ENCODE data around the gene ADAM10. TPM values are rescaled to one million over a fixed set of nuclear protein-coding genes. Genes with fewer than 3 reads are reported as not detected.

Gene ADAM10
- total RNA-seq, 1 experiment from 2014 or later, result 159 TPM

DNA sequence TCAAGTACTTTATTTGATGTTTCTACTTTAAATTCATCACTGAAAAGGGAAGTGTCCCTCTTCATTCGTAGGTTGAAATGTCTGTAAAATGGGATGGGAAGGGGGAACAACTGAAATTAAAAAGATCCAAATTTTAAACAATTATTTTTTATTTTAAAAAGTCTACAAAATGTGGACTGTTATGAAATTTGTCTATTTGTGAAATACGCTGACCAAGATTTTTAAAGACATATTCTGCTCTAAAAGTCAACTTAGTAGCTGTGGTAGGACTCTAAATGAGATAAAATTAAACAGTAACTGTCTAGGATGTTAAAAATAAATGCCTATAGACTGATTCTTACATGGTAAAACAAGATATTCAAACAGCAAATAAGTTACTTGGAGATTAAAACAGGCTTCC is 67.3 kb downstream of the ADAM10 start:
- peaks cover 0 to 10% (median 0%) of the 10 kb centered on the region in 3 experiments; a peak in 2 of 7 replicates for H3K36me3 Mint-ChIP-seq (ENCODE audit: insufficient read depth in 1 of 3, low read depth in 3 of 3)
- no peak overlapping the region for H2AK5ac ChIP-seq (ENCODE audit: insufficient read length, low read length)

More for the DNA sequence above, 67.3 kb downstream of the ADAM10 start:
- H3K27me3 Mint-ChIP-seq (ENCODE audit: low read depth), result no peaks in the 10 kb centered on the region
- no CpG with 5 or more reads among the region's 2 CpGs for WGBS (ENCODE audit: extremely low coverage, insufficient read length, low lambda C conversion rate)
- peaks cover 16 to 20% of the 10 kb centered on the region in 2 experiments for H3K4me1 Mint-ChIP-seq
- Histone ChIP-seq H3K79me1 (ENCODE audit: insufficient read depth, low read depth, low read length, poor library complexity, severe bottlenecking) (peaks cover 3% of the 10 kb centered on the region), H3K27ac (ENCODE audit: insufficient read length, low read depth, low read length) (no peak overlapping the region), H3K27me3 (ENCODE audit: insufficient read depth, low read length) (no peaks in the 10 kb centered on the region), H3K23me2 (ENCODE audit: insufficient read length, low read depth, low read length, poor library complexity, severe bottlenecking) (no peaks in the 10 kb centered on the region), H3K4me1 (ENCODE audit: insufficient read depth, low read length) (no peaks in the 10 kb centered on the region; the same call in 1 of the 2 replicates), H3T11ph (ENCODE audit: low read length) (no peak overlapping the region), H4K20me1 (ENCODE audit: control insufficient read depth, insufficient read depth, insufficient read length) (no peaks in the 10 kb centered on the region), H3K4ac (ENCODE audit: low read depth, low read length) (no peak overlapping the region), H2BK5ac (ENCODE audit: insufficient read length, low read length) (no peak overlapping the region), H3K56ac (ENCODE audit: insufficient read length, low read depth, low read length) (no peak overlapping the region), H4K91ac (ENCODE audit: insufficient read length, low read depth, low read length) (no peak overlapping the region), H4K5ac (ENCODE audit: insufficient read length, low read depth, low read length) (no peak overlapping the region), H4K8ac (replicated peaks; ENCODE audit: insufficient read length, low read depth, low read length) (no peak overlapping the region), H3K18ac (ENCODE audit: insufficient read length, low read depth, low read length) (no peak overlapping the region), H2BK12ac (ENCODE audit: insufficient read length, low read depth, low read length) (no peak overlapping the region), H3K9me3 (ENCODE audit: control insufficient read depth, low read depth, low read length) (no peaks in the 10 kb centered on the region), H3K79me2 (ENCODE audit: insufficient read depth, low read length) (no peaks in the 10 kb centered on the region; the same call in 1 of the 2 replicates), H3K9ac (ENCODE audit: extremely low read depth, insufficient read length, low read length) (no peak overlapping the region), H3K23ac (ENCODE audit: insufficient read length, low read depth, low read length) (no peak overlapping the region), H2AFZ (ENCODE audit: low read length) (no peak overlapping the region), H2BK120ac (ENCODE audit: low read depth, low read length, poor library complexity, severe bottlenecking) (no peak overlapping the region), H3K14ac (ENCODE audit: insufficient read depth, low read length) (no peak overlapping the region), H3K4me2 (ENCODE audit: insufficient read depth, insufficient read length, low read length) (no peak overlapping the region), H2BK20ac (ENCODE audit: low read depth, low read length, poor library complexity, severe bottlenecking) (no peak overlapping the region), H2BK15ac (ENCODE audit: low read depth, low read length) (no peak overlapping the region)
- H3K9me3 Mint-ChIP-seq, result no peaks in the 10 kb centered on the region
- no peak overlapping the region for H3K27ac Mint-ChIP-seq
- DNase-seq, result no peak
- TF ChIP-seq, protein P1, sequence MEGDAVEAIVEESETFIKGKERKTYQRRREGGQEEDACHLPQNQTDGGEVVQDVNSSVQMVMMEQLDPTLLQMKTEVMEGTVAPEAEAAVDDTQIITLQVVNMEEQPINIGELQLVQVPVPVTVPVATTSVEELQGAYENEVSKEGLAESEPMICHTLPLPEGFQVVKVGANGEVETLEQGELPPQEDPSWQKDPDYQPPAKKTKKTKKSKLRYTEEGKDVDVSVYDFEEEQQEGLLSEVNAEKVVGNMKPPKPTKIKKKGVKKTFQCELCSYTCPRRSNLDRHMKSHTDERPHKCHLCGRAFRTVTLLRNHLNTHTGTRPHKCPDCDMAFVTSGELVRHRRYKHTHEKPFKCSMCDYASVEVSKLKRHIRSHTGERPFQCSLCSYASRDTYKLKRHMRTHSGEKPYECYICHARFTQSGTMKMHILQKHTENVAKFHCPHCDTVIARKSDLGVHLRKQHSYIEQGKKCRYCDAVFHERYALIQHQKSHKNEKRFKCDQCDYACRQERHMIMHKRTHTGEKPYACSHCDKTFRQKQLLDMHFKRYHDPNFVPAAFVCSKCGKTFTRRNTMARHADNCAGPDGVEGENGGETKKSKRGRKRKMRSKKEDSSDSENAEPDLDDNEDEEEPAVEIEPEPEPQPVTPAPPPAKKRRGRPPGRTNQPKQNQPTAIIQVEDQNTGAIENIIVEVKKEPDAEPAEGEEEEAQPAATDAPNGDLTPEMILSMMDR (conservative IDR thresholded peaks at IDR 0.05), result no peak
- no peak overlapping the region for H3K4me3 Mint-ChIP-seq

Measured in H9 (cell line).